Activated CD8-positive, alpha-beta memory T cell treated with anti-CD3 and anti-CD28 coated beads for 36 hours (primary cell): ENCODE results near the gene CRISPLD2. TPM values are rescaled to one million over a fixed set of nuclear protein-coding genes. Genes with fewer than 3 reads are reported as not detected.

Experiments used
- CTCF ChIA-PET: fragments of 350-600 bp; sonication (Branson Sonifier 250); formaldehyde crosslinking; loops from one replicate; lab custom pipeline; 2021; ENCODE audit warnings: antibody characterized with exemption; lab: Charles Lee
- POLR2A ChIA-PET: fragments of 350-600 bp; sonication (Branson Sonifier 250); formaldehyde crosslinking; loops from one replicate; lab custom pipeline; 2021; ENCODE audit warnings: antibody characterized with exemption; lab: Charles Lee
- total RNA-seq, 2 experiments: library from RNA; stranded (reverse); gene quantifications; one replicate each; pipeline ENCODE4 v1.2.3, GENCODE V29; 2021

The CRISPLD2 gene
- total RNA-seq, 2 experiments from 2014 or later, result 0.04 TPM; not detected in 1

GRCh38 chr16:84874004-84874435, 54.2 kb downstream of the CRISPLD2 start:
- POLR2A ChIA-PET, result no interaction called here
- CTCF ChIA-PET, result no interaction called here

- CTCF ChIA-PET, result interaction anchor here (0.6 kb wide), 2 partner anchors 81 to 202 kb away, joined by 4 read pairs; no protein-coding TSS in a partner anchor
- POLR2A ChIA-PET, result no interaction called here
Observed at GRCh38 chr16:84874553-84874952, 54.8 kb downstream of the CRISPLD2 start.

- ChIA-PET POLR2A (interaction anchor here (0.7 kb wide), 1 partner anchor 50 kb away, joined by 8 read pairs; no protein-coding TSS in a partner anchor), CTCF (interaction anchor here (0.6 kb wide), 2 partner anchors 82 to 202 kb away, joined by 4 read pairs; no protein-coding TSS in a partner anchor)
Observed at GRCh38 chr16:84874983-84875382, 55.2 kb downstream of the CRISPLD2 start.

- ChIA-PET CTCF (no interaction called here), POLR2A (interaction anchor here (0.7 kb wide), 1 partner anchor 51 kb away, joined by 8 read pairs; no protein-coding TSS in a partner anchor)
Observed at GRCh38 chr16:84875846-84876245, 56.1 kb downstream of the CRISPLD2 start.

- ChIA-PET CTCF (no interaction called here), POLR2A (no interaction called here)
Observed at GRCh38 chr16:84876873-84877606, 57.3 kb downstream of the CRISPLD2 start.

GRCh38 chr16:84878770-84879169, 59.0 kb downstream of the CRISPLD2 start:
- POLR2A ChIA-PET, result no interaction called here
- CTCF ChIA-PET, result no interaction called here

GRCh38 chr16:84879569-84880487, 60.0 kb downstream of the CRISPLD2 start:
- ChIA-PET CTCF (no interaction called here), POLR2A (no interaction called here)

- ChIA-PET CTCF (no interaction called here), POLR2A (no interaction called here)
Observed at GRCh38 chr16:84881702-84882521, 62.1 kb downstream of the CRISPLD2 start.

GRCh38 chr16:84883301-84883700, 63.5 kb downstream of the CRISPLD2 start:
- ChIA-PET CTCF (no interaction called here), POLR2A (no interaction called here)

GRCh38 chr16:84884246-84884595, 64.4 kb downstream of the CRISPLD2 start:
- POLR2A ChIA-PET, result no interaction called here

GRCh38 chr16:84884596-84885341, 65.0 kb downstream of the CRISPLD2 start:
- ChIA-PET POLR2A (no interaction called here), CTCF (interaction anchor here (0.7 kb wide), 1 partner anchor 84 kb away, joined by 3 read pairs; no protein-coding TSS in a partner anchor)

More at GRCh38 chr16:84884246-84884595, 64.4 kb downstream of the CRISPLD2 start:
- CTCF ChIA-PET, result interaction anchor here (0.7 kb wide), 1 partner anchor 83 kb away, joined by 3 read pairs; no protein-coding TSS in a partner anchor

- ChIA-PET CTCF (no interaction called here), POLR2A (no interaction called here)
Observed at GRCh38 chr16:84885342-84885910, 65.6 kb downstream of the CRISPLD2 start.

GRCh38 chr16:84886497-84887090, 66.8 kb downstream of the CRISPLD2 start:
- ChIA-PET CTCF (no interaction called here), POLR2A (no interaction called here)

- ChIA-PET POLR2A (no interaction called here), CTCF (no interaction called here)
Observed at GRCh38 chr16:84887207-84887606, 67.4 kb downstream of the CRISPLD2 start.

- ChIA-PET POLR2A (no interaction called here), CTCF (no interaction called here)
Observed at GRCh38 chr16:84888450-84888849, 68.7 kb downstream of the CRISPLD2 start.

GRCh38 chr16:84889066-84889465, 69.3 kb downstream of the CRISPLD2 start:
- CTCF ChIA-PET, result no interaction called here
- POLR2A ChIA-PET, result no interaction called here

GRCh38 chr16:84890427-84890826, 70.6 kb downstream of the CRISPLD2 start:
- ChIA-PET CTCF (no interaction called here), POLR2A (no interaction called here)
